NCI-H748 treated with DMSO at 0.1 percent for 48 hours (cell line): ENCODE data around the gene OR2T27.
"Not testable (repeated sequence)": the region's sequence is repeated elsewhere in the genome, so short reads cannot be mapped to it uniquely, and the experiment has no call there.

Experiments used
- DNase-seq: peaks from one replicate; lab custom pipeline; 2025; lab: John Stamatoyannopoulos, UW

OR2T27 gene

GRCh38 chr1:248655354-248655753 lies at the start of gene OR2T27:
OR2T27 (minus strand) TSS chr1:248655528; CDS start chr1:248650884, 4,644 bp downstream.
- DNase-seq, result not testable (repeated sequence)

GRCh38 chr1:248704606-248705005 lies 49.3 kb upstream of the OR2T27 start:
- DNase-seq, result no peak

GRCh38 chr1:248703674-248704073 lies 48.3 kb upstream of the OR2T27 start:
- no peak for DNase-seq

- no peak for DNase-seq
Observed at GRCh38 chr1:248702714-248703113, 47.4 kb upstream of the OR2T27 start, which contains the start of gene OR14I1. OR14I1 (minus strand) TSS chr1:248702766.

GRCh38 chr1:248699099-248699498 lies 43.8 kb upstream of the OR2T27 start:
- DNase-seq, result no peak

GRCh38 chr1:248697907-248698306 lies 42.6 kb upstream of the OR2T27 start:
- no peak for DNase-seq

GRCh38 chr1:248696774-248697173 lies 41.4 kb upstream of the OR2T27 start:
- DNase-seq, result no peak

- no peak for DNase-seq
Observed at GRCh38 chr1:248696261-248696660, 40.9 kb upstream of the OR2T27 start.

GRCh38 chr1:248695451-248696132 lies 40.3 kb upstream of the OR2T27 start:
- no peak for DNase-seq

GRCh38 chr1:248691567-248692155 lies 36.3 kb upstream of the OR2T27 start:
- no peak for DNase-seq

GRCh38 chr1:248688527-248689298 lies 33.4 kb upstream of the OR2T27 start:
- DNase-seq, result no peak

GRCh38 chr1:248686815-248687214 lies 31.5 kb upstream of the OR2T27 start:
- DNase-seq, result no peak

GRCh38 chr1:248681651-248682050 lies 26.3 kb upstream of the OR2T27 start:
- DNase-seq, result no peak

GRCh38 chr1:248670003-248670402 lies 14.7 kb upstream of the OR2T27 start:
- no peak for DNase-seq

- DNase-seq, result not testable (repeated sequence)
Observed at GRCh38 chr1:248663453-248664328, 8.4 kb upstream of the OR2T27 start.

- not testable (repeated sequence) for DNase-seq
Observed at GRCh38 chr1:248656797-248657196, 1.5 kb upstream of the OR2T27 start.

GRCh38 chr1:248648770-248649536 lies 6.4 kb downstream of the OR2T27 start:
- not testable (repeated sequence) for DNase-seq

- DNase-seq, result not testable (repeated sequence)
Observed at GRCh38 chr1:248645178-248645577, 10.2 kb downstream of the OR2T27 start, which contains the start of gene OR2T35. OR2T35 (minus strand) TSS chr1:248645278; CDS start chr1:248639258, 6,020 bp downstream.

- DNase-seq, result not testable (repeated sequence)
Observed at GRCh38 chr1:248642971-248643651, 12.2 kb downstream of the OR2T27 start.

GRCh38 chr1:248641583-248641982 lies 13.7 kb downstream of the OR2T27 start:
- not testable (repeated sequence) for DNase-seq
